Measurements from ENCODE around the gene ARID1B. TPM values are rescaled to one million over a fixed set of nuclear protein-coding genes. Genes with fewer than 3 reads are reported as not detected.
"Not testable (repeated sequence)": the region's sequence is repeated elsewhere in the genome, so short reads cannot be mapped to it uniquely, and the experiment has no call there.

ARID1B gene
- total RNA-seq, 1 donor from 2014 or later, result 49.2 TPM

DNA sequence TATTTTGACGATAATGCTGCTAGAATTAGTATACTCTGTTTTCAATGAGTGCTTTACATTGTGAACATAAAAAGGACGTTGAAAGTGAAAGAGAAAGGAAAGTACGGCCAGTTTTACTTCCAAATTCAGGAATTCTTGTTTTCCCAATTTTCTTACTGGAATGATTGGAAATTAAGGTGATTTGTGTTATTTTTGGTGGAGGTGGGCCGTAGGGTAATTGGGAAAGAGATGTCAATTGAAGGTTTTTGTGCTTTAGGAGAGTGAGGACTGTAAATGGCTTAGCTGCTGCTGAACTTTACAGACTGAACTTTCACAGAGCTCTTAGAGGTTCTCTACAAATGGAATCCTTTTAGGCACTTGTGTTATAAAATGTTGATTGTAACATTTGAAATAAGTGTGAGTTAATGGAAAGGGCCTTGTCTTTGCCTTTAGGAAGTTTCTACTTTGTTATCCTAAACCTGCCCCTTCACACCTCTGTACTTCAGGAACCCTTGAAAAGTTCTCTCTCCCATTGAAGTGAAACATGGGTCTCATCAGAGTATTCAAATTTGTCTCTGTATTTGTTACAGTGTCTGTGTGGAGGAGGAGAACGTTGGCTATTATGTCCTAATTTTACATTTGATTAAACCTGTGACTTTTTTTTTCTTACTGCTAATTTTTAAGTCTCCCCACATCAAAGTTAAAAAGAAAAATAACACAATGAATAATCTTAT, 256.4 kb downstream of the ARID1B start:
- ATAC-seq (ENCODE audit: poor library complexity) (peak; percentile 38), DNase-seq (no peak)
- intact Hi-C loops (cut with DNase I), result no loop called here

- DNase-seq, result no peak
- peak; percentile 69 for ATAC-seq (ENCODE audit: poor library complexity)
- intact Hi-C loops (cut with DNase I), result loop anchor here (5.0 kb wide), 1 partner anchor 148 kb away; no protein-coding TSS in a partner anchor
Observed at GRCh38 chr6:157034436-157035230, 257.5 kb downstream of the ARID1B start.

- intact Hi-C loops (cut with DNase I), result loop anchor here (5.0 kb wide), 1 partner anchor 147 kb away; no protein-coding TSS in a partner anchor
- ATAC-seq (ENCODE audit: poor library complexity) (no peak), DNase-seq (no peak)
Observed at GRCh38 chr6:157035546-157035945, 258.4 kb downstream of the ARID1B start.

DNA sequence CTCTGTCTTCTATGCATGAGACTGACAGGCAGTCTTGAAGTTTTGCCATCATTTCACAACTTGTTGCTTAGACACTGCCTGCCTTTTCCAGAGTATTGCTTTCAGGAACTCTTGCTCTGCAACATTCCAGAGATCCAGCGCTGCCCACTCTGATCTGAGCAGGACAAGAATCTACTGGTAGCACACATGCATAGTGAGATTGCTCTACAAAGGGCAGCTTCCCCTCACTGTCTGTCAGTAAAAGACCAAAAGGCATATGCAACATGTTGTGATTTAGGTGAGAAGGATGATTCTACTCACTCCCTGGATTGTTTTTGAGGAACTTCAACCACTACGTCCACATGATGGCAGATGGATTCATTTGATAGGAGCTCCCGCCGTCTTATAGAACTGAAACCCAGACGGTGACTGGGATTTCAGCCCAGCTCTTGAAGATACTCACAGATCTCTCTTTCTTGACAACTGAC, 259.1 kb downstream of the ARID1B start:
- intact Hi-C loops (cut with DNase I), result loop anchor here (5.0 kb wide), 1 partner anchor 146 kb away; no protein-coding TSS in a partner anchor
- DNase-seq, result no peak
- peak; percentile 64 for ATAC-seq (ENCODE audit: poor library complexity)

DNA sequence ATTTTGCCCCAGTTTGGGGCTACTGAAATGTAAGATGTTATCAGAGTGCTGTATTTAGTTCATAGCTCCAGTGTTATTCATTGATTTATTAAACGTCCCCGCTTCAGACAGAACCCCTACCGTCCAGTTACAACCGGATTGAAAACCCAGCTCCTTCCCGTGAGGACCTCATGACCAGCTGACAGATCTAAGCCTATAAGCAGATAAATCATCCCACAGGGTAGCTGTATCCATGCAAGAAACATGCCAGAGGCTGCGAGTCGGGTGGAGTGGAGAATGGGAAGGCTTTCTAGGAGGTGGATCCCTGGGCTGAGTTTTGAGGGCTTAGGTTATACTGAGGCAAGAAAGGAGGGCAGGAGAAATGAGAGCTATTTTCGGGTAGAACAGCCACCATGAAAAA, 260.0 kb downstream of the ARID1B start:
- DNase-seq (no peak), ATAC-seq (ENCODE audit: poor library complexity) (no peak)
- intact Hi-C loops (cut with DNase I), result loop anchor here (5.0 kb wide), 1 partner anchor 145 kb away; no protein-coding TSS in a partner anchor

GRCh38 chr6:157038610-157039009, 261.4 kb downstream of the ARID1B start:
- DNase-seq (no peak), ATAC-seq (ENCODE audit: poor library complexity) (no peak)
- intact Hi-C loops (cut with DNase I), result loop anchor here (5.0 kb wide), 1 partner anchor 144 kb away; no protein-coding TSS in a partner anchor

DNA sequence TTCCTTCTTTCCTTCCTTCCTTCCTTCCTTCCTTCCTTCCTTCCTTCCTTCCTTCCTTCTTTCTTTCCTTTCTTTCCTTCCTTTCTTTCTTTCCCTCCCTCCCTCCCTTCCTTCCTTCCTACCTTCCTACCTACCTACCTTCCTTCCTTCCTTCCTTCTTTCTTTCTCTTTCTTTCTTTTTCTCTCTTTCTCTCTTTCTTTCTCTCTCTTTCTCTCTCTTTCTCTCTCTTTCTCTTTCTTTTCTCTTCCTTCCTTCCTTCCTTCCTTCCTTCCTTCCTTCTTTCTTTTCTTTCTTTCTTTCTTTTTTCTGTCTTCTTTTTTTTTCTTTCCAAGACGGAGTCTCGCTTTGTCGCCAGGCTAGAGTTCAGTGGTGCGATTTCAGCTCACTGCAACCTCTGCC, 262.5 kb downstream of the ARID1B start:
- not testable (repeated sequence) for DNase-seq; ATAC-seq (ENCODE audit: poor library complexity)
- intact Hi-C loops (cut with DNase I), result loop anchor here (5.0 kb wide), 1 partner anchor 143 kb away; no protein-coding TSS in a partner anchor

GRCh38 chr6:157040191-157040590, 263.0 kb downstream of the ARID1B start:
- intact Hi-C loops (cut with DNase I), result no loop called here
- DNase-seq (no peak), ATAC-seq (ENCODE audit: poor library complexity) (no peak)

DNA sequence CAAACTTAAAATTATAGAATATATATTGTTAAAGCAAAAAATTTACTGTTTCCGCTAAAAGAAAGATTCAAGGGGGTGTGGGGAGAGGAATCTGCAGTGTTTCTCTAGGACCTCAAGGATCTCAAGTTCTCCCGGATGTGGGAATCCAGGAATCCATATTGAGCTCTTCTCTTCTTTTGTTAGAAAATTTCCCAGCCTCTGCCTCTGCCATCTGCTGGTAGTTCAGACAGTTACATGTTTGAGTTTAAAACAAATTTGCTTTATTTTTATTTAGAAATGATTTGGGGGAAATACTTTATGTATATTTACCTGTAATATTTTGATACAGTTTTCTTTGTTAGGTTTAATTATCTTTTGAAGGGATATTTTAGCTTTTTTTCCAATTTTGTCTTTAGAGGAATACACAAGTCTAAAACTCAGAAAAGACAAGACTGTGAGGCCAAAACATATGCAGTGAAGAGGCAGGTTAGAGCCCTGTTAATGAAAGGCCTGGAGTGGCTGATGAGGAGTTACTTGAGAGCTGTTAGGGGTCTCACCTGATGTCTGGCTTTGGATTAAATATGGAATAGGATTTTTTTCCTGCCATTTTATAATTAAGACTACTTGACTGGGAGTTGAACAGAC, 268.8 kb downstream of the ARID1B start:
- ATAC-seq (ENCODE audit: poor library complexity), result no peak
- intact Hi-C loops (cut with DNase I), result no loop called here
- DNase-seq, result no peak

DNA sequence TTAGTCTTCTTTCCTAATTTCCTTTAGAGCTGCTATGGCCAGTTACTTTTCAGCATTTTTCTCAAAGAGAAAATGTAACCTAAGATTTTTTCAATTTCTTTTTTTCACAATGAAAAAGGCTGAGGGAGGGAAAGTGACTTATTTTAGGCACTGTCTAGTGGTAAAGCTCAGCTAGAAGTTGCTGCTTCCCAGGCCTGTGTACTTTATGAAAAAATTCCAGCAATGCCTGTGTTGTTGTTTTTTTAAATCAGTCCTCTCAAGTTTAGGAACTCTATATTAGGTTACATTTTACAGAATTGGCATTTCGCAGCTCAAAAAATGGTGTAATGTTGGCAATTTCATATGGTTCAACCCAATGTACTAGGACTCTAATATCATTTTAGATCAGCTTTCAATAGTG, 269.6 kb downstream of the ARID1B start:
- DNase-seq (no peak), ATAC-seq (ENCODE audit: poor library complexity) (no peak)
- intact Hi-C loops (cut with DNase I), result no loop called here

- DNase-seq, result no peak
- intact Hi-C loops (cut with DNase I), result no loop called here
- no peak for ATAC-seq (ENCODE audit: poor library complexity)
Observed at GRCh38 chr6:157047328-157047727, 270.1 kb downstream of the ARID1B start.

GRCh38 chr6:157047951-157048350, 270.8 kb downstream of the ARID1B start:
- DNase-seq (no peak), ATAC-seq (ENCODE audit: poor library complexity) (no peak)
- intact Hi-C loops (cut with DNase I), result no loop called here

DNA sequence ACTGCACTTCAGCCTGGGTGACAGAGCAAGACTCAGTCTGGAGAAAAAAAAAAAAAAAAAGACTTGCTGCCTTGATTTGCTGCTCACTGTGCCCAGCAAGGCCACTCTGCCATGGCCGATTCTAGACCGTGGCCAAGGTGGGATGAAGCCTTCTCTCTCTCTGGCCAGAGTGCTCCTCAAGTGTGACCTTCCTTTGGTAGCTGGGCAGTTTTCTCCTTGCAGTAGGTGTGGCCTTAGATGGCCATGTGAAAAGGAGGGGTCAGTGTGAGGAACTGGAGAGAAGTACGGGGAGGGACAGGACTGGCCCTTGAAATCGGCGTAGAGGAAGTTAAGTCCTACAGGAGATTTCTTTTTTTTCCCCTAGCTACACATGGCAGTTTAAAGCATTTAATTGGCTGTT, 272.0 kb downstream of the ARID1B start:
- intact Hi-C loops (cut with DNase I), result no loop called here

DNA sequence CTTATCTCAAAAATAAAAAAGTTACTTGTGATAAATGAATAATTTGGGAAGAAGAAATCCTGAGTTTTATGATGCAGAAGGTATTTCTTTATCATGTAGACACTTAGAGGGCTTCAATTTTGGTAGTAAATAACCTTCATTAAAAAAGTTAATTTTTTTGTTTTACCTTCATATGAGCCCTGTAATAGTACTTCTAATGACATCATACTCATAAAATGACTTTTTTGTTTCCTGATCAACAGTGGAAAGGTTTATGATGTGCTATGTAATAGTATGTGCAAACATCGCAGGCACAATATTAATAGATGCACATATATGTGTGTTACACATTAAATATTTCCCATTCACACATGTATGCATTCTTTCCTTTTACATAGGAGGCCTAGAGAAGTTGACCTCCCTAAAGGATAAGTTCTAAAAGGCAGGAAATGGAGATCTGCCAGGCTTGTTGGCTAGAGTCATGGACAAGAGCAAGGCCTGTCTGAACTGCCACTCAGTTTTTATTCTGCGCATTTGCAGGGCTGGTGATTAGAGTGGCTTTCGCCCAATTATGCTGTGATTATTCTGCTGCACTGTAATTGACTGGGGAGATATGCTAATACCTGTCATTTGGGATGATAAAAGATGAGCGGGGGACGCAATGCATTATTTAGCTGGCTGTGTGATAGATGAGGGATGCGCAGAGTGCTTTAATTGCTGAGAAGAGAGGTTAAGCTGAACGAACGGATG, 273.5 kb downstream of the ARID1B start:
- peak; percentile 68 for ATAC-seq (ENCODE audit: poor library complexity)

More for the DNA sequence above, 272.0 kb downstream of the ARID1B start:
- DNase-seq (no peak), ATAC-seq (ENCODE audit: poor library complexity) (peak; percentile 26)

GRCh38 chr6:157054531-157054979, 277.4 kb downstream of the ARID1B start:
- intact Hi-C loops (cut with DNase I), result no loop called here
- no peak for DNase-seq
- ATAC-seq (ENCODE audit: poor library complexity), result no peak

More for the DNA sequence above, 273.5 kb downstream of the ARID1B start:
- intact Hi-C loops (cut with DNase I), result no loop called here
- no peak for DNase-seq

GRCh38 chr6:157055863-157056262, 278.7 kb downstream of the ARID1B start:
- ATAC-seq (ENCODE audit: poor library complexity) (no peak), DNase-seq (no peak)
- intact Hi-C loops (cut with DNase I), result no loop called here

GRCh38 chr6:157056275-157056674, 279.1 kb downstream of the ARID1B start:
- ATAC-seq (ENCODE audit: poor library complexity), result no peak
- DNase-seq, result no peak
- intact Hi-C loops (cut with DNase I), result no loop called here

DNA sequence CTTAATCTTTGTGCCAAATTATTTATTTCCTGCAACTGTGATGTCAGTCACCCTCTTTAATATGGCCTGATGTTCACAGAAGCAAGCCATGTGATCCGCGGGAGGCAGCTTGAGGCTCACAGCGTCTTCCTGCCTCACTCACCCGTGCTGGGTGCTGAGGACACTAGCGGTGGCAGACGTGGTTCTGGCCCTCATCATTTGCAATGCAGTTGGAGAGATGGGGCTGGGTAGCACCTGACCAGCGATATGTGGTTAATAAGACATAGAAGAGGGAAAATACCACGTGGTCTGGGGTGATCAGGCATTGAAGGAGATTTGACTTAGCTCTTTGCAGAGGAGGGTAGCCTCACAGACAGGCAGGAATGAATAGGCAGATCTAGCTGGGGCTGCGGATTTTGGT, 281.4 kb downstream of the ARID1B start:
- DNase-seq (no peak), ATAC-seq (ENCODE audit: poor library complexity) (no peak)
- intact Hi-C loops (cut with DNase I), result no loop called here

Measured in Right ventricle myocardium superior (tissue), 1 donor.